Ureter (tissue), 1 donor: ENCODE data around the gene PRPF4. TPM values are rescaled to one million over a fixed set of nuclear protein-coding genes. Genes with fewer than 3 reads are reported as not detected.
A peak's percentile ranks its signal among the peaks of the same experiment; 100 is the strongest.
"Not testable (repeated sequence)": the region's sequence is repeated elsewhere in the genome, so short reads cannot be mapped to it uniquely, and the experiment has no call there.

Experiments
- DNase-seq: peaks from one replicate; pipeline ENCODE4 v3.0.0-alpha.2; 2020; ENCODE audit warnings: low spot score
- total RNA-seq: library from RNA; stranded (reverse); gene quantifications from one replicate; pipeline ENCODE4 v1.2.4, GENCODE V29; 2023
- donor health status: DM: yes; HTN: yes; CAD: no.

PRPF4 gene
- total RNA-seq, 1 donor from 2014 or later: 27.5 TPM

GRCh38 chr9:113267911-113268566 lies 7.4 kb upstream of the PRPF4 start:
- no peak for DNase-seq

GRCh38 chr9:113269355-113269754 lies 6.1 kb upstream of the PRPF4 start:
- no peak for DNase-seq

GRCh38 chr9:113269871-113270270 lies 5.6 kb upstream of the PRPF4 start:
- no peak for DNase-seq

GRCh38 chr9:113274474-113275156 lies 843 bp upstream of the PRPF4 start:
- no peak for DNase-seq

GRCh38 chr9:113278840-113279239 lies 3.4 kb downstream of the PRPF4 start:
- DNase-seq: no peak

GRCh38 chr9:113281356-113281755 lies 5.9 kb downstream of the PRPF4 start:
- no peak for DNase-seq

- no peak for DNase-seq
Observed at GRCh38 chr9:113289091-113289490, 13.6 kb downstream of the PRPF4 start.

GRCh38 chr9:113290052-113290607 lies 14.7 kb downstream of the PRPF4 start:
- DNase-seq: no peak

GRCh38 chr9:113293285-113293878 lies 17.9 kb downstream of the PRPF4 start:
- no peak for DNase-seq

GRCh38 chr9:113296247-113296646 lies 20.8 kb downstream of the PRPF4 start:
- DNase-seq: not testable (repeated sequence)

- DNase-seq: no peak
Observed at GRCh38 chr9:113296796-113297558, 21.5 kb downstream of the PRPF4 start.

- no peak for DNase-seq
Observed at GRCh38 chr9:113298311-113298710, 22.9 kb downstream of the PRPF4 start.

- no peak for DNase-seq
Observed at GRCh38 chr9:113298924-113299770, 23.7 kb downstream of the PRPF4 start.

GRCh38 chr9:113299800-113300292 lies 24.4 kb downstream of the PRPF4 start:
- DNase-seq: peak; percentile 63

- DNase-seq: no peak
Observed at GRCh38 chr9:113301548-113301947, 26.1 kb downstream of the PRPF4 start.

- DNase-seq: no peak
Observed at GRCh38 chr9:113302792-113303418, 27.4 kb downstream of the PRPF4 start, which contains the start of gene RNF183. TSS of gene RNF183 (minus strand) at chr9:113303376. CDS start at chr9:113298184, 5,192 bp downstream.

- no peak for DNase-seq
Observed at GRCh38 chr9:113306566-113306965, 31.1 kb downstream of the PRPF4 start.

GRCh38 chr9:113307396-113307975 lies 32.0 kb downstream of the PRPF4 start:
- no peak for DNase-seq

- DNase-seq: no peak
Observed at GRCh38 chr9:113309204-113309813, 33.9 kb downstream of the PRPF4 start.
